GM12878 (cell line): Measurements from ENCODE around the gene IQCC.

Experiments used
- EP300 ChIP-seq, 2 experiments: fragments of 150-350 bp in 1 of 2; IDR thresholded peaks; 2 replicates each; pipeline ENCODE4 v1.6.1; 2011 to 2012; ENCODE audit warnings: low read depth in 2 of 2, low read length in 2 of 2, borderline replicate concordance in 1 of 2, improper control_type of control experiment in 1 of 2, inconsistent platforms in 1 of 2; ENCODE audit not compliant: control insufficient read depth in 1 of 2
- NBN ChIP-seq: fragments of 450-650 bp; IDR thresholded peaks from 2 replicates; pipeline ENCODE4 v1.6.1; 2016
- NFIC ChIP-seq: IDR thresholded peaks from 2 replicates; pipeline ENCODE4 v1.6.1; 2012; ENCODE audit warnings: low read depth, mild to moderate bottlenecking, inconsistent platforms, low read length, moderate library complexity
- POLR2AphosphoS5 ChIP-seq: IDR thresholded peaks from 2 replicates; pipeline ENCODE4 v1.6.1; 2011; ENCODE audit warnings: mild to moderate bottlenecking, low read length, inconsistent platforms
- SIN3A ChIP-seq: IDR thresholded peaks from 2 replicates; pipeline ENCODE4 v1.6.1; 2012; ENCODE audit warnings: low read depth, low read length, improper control_type of control experiment
- YY1 ChIP-seq: IDR thresholded peaks from 2 replicates; pipeline ENCODE4 v1.6.1; 2011; ENCODE audit warnings: low read depth, mild to moderate bottlenecking, low read length
- ZZZ3 ChIP-seq: IDR thresholded peaks from 2 replicates; pipeline ENCODE4 v1.6.1; 2011; ENCODE audit warnings: low read depth; ENCODE audit not compliant: control insufficient read depth, insufficient read length
- TF ChIP-seq, protein P1 (sequence below), 3 experiments: IDR thresholded peaks in 2 of 3; conservative IDR thresholded peaks in 1 of 3; 2 replicates each; pipeline ENCODE4 v1.5.1; 2011; ENCODE audit warnings: low read depth in 3 of 3, low read length in 3 of 3, mild to moderate bottlenecking in 3 of 3, control low read depth in 2 of 3, moderate library complexity in 2 of 3, inconsistent platforms in 1 of 3, mixed read lengths in 1 of 3; ENCODE audit not compliant: control insufficient read depth in 2 of 3, insufficient read depth in 1 of 3; ENCODE audit errors: extremely low read depth in 1 of 3

- TF ChIP-seq YY1, result no peak
- TF ChIP-seq, protein P1, sequence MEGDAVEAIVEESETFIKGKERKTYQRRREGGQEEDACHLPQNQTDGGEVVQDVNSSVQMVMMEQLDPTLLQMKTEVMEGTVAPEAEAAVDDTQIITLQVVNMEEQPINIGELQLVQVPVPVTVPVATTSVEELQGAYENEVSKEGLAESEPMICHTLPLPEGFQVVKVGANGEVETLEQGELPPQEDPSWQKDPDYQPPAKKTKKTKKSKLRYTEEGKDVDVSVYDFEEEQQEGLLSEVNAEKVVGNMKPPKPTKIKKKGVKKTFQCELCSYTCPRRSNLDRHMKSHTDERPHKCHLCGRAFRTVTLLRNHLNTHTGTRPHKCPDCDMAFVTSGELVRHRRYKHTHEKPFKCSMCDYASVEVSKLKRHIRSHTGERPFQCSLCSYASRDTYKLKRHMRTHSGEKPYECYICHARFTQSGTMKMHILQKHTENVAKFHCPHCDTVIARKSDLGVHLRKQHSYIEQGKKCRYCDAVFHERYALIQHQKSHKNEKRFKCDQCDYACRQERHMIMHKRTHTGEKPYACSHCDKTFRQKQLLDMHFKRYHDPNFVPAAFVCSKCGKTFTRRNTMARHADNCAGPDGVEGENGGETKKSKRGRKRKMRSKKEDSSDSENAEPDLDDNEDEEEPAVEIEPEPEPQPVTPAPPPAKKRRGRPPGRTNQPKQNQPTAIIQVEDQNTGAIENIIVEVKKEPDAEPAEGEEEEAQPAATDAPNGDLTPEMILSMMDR (IDR thresholded peaks at IDR 0.05 in 2 of 3, conservative IDR thresholded peaks at IDR 0.05 in 1 of 3; ENCODE audit: control insufficient read depth in 2 of 3, extremely low read depth in 1 of 3, insufficient read depth in 1 of 3, low read depth in 3 of 3, low read length in 3 of 3), result no peak
- TF ChIP-seq NBN, result no peak
- peak; percentile 86 for TF ChIP-seq POLR2AphosphoS5
- TF ChIP-seq EP300 (IDR thresholded peaks at IDR 0.05; ENCODE audit: borderline replicate concordance in 1 of 2, control insufficient read depth in 1 of 2, low read depth in 2 of 2, low read length in 2 of 2), result 0 out of 4 replicates have a peak, but pooled peaks of 1 of the 2 experiments have one; percentile 4
- TF ChIP-seq NFIC, result no peak
- TF ChIP-seq ZZZ3, result no peak
- no peak for TF ChIP-seq SIN3A
Measured at GRCh38 chr1:32250893-32251716, 45.6 kb downstream of the IQCC start, which contains the start of gene LCK.
